ENCODE results near the gene ARHGEF28.
A peak's percentile ranks its signal among the peaks of the same experiment; 100 is the strongest.

ARHGEF28 gene

GRCh38 chr5:73624888-73625287 lies 1.1 kb upstream of the ARHGEF28 start:
- H3K9me3 ChIP-seq, result no peaks in the 10 kb centered on the region
- no peak overlapping the region for H3K4me3 ChIP-seq (ENCODE audit: low read depth in 1 of 2, low read length in 1 of 2)
- H3K27me3 ChIP-seq, result peaks cover 66% of the 10 kb centered on the region
- no peaks in the 10 kb centered on the region for H3K36me3 ChIP-seq
- no peak for TF ChIP-seq CTCF (IDR thresholded peaks at IDR 0.05)
- no peak overlapping the region for H3K27ac ChIP-seq
- peaks cover 7 to 12% of the 10 kb centered on the region in 2 experiments for H3K4me1 ChIP-seq (ENCODE audit: control insufficient read depth in 1 of 2, insufficient read depth in 1 of 2, low read depth in 1 of 2, low read length in 1 of 2)

GRCh38 chr5:73625372-73625943 lies 538 bp upstream of the ARHGEF28 start:
- no peaks in the 10 kb centered on the region for H3K9me3 ChIP-seq
- H3K4me3 ChIP-seq (ENCODE audit: low read depth in 1 of 2, low read length in 1 of 2), result peak overlapping the region in 1 of 2 experiments; percentile 34
- peaks cover 7 to 12% of the 10 kb centered on the region in 2 experiments for H3K4me1 ChIP-seq (ENCODE audit: control insufficient read depth in 1 of 2, insufficient read depth in 1 of 2, low read depth in 1 of 2, low read length in 1 of 2)
- no peak overlapping the region for H3K27ac ChIP-seq
- H3K36me3 ChIP-seq, result no peaks in the 10 kb centered on the region
- peaks cover 71% of the 10 kb centered on the region for H3K27me3 ChIP-seq
- no peak for TF ChIP-seq CTCF (IDR thresholded peaks at IDR 0.05)

GRCh38 chr5:73626814-73627313 lies 868 bp downstream of the ARHGEF28 start:
- Histone ChIP-seq H3K36me3 (no peaks in the 10 kb centered on the region), H3K27ac (no peak overlapping the region), H3K4me3 (ENCODE audit: low read depth in 1 of 2, low read length in 1 of 2) (no peak overlapping the region), H3K4me1 (ENCODE audit: control insufficient read depth in 1 of 2, insufficient read depth in 1 of 2, low read depth in 1 of 2, low read length in 1 of 2) (peaks cover 7 to 12% of the 10 kb centered on the region in 2 experiments), H3K27me3 (peaks cover 79% of the 10 kb centered on the region), H3K9me3 (no peaks in the 10 kb centered on the region)
- TF ChIP-seq CTCF (IDR thresholded peaks at IDR 0.05), result no peak

- Histone ChIP-seq H3K27me3 (peaks cover 68% of the 10 kb centered on the region), H3K36me3 (no peaks in the 10 kb centered on the region), H3K4me3 (ENCODE audit: low read depth in 1 of 2, low read length in 1 of 2) (no peak overlapping the region), H3K27ac (no peak overlapping the region), H3K9me3 (no peaks in the 10 kb centered on the region), H3K4me1 (ENCODE audit: control insufficient read depth in 1 of 2, insufficient read depth in 1 of 2, low read depth in 1 of 2, low read length in 1 of 2) (peaks cover 7 to 12% of the 10 kb centered on the region in 2 experiments)
- no peak for TF ChIP-seq CTCF (IDR thresholded peaks at IDR 0.05)
These were observed 3.5 kb downstream of the ARHGEF28 start for GRCh38 chr5:73629456-73629855.

- Histone ChIP-seq H3K9me3 (no peaks in the 10 kb centered on the region), H3K4me3 (ENCODE audit: low read depth in 1 of 2, low read length in 1 of 2) (no peak overlapping the region), H3K36me3 (no peaks in the 10 kb centered on the region), H3K4me1 (ENCODE audit: control insufficient read depth in 1 of 2, insufficient read depth in 1 of 2, low read depth in 1 of 2, low read length in 1 of 2) (peaks cover 7 to 8% of the 10 kb centered on the region in 2 experiments), H3K27ac (no peak overlapping the region), H3K27me3 (peaks cover 55% of the 10 kb centered on the region)
- TF ChIP-seq CTCF (IDR thresholded peaks at IDR 0.05), result no peak
These were observed 4.8 kb downstream of the ARHGEF28 start for GRCh38 chr5:73630765-73631164.
